Neuronal stem cell (in vitro differentiated cells): ENCODE results near the gene NUDT8.

Source experiments
- DNase-seq: peaks from one replicate; pipeline ENCODE4 v3.0.0-alpha.2; 2013; ENCODE audit warnings: low spot score
- H2AFZ ChIP-seq: one replicate; pipeline ENCODE4 v1.6.1; 2013; ENCODE audit warnings: mild to moderate bottlenecking, low read length, inconsistent platforms
- H2AK5ac ChIP-seq: 2 replicates; pipeline ENCODE4 v1.6.1; 2013; ENCODE audit warnings: low read depth, mild to moderate bottlenecking, inconsistent platforms, low read length, moderate library complexity, mixed read lengths
- H2BK120ac ChIP-seq: 2 replicates; pipeline ENCODE4 v1.6.1; 2013; ENCODE audit warnings: low read depth, mild to moderate bottlenecking, inconsistent platforms, low read length, moderate library complexity, mixed read lengths
- H2BK12ac ChIP-seq: one replicate; pipeline ENCODE4 v1.6.1; 2013; ENCODE audit warnings: low read length, inconsistent platforms
- H2BK15ac ChIP-seq: 2 replicates; pipeline ENCODE4 v1.6.1; 2013; ENCODE audit warnings: mild to moderate bottlenecking, low read length, inconsistent platforms, mixed read lengths
- H2BK5ac ChIP-seq: one replicate; pipeline ENCODE4 v1.6.1; 2013; ENCODE audit warnings: inconsistent platforms, mild to moderate bottlenecking, low read length, moderate library complexity
- H3K14ac ChIP-seq: one replicate; pipeline ENCODE4 v1.6.1; 2013; ENCODE audit warnings: low read length, inconsistent platforms
- H3K18ac ChIP-seq: 2 replicates; pipeline ENCODE4 v1.6.1; 2013; ENCODE audit warnings: low read length, inconsistent platforms
- H3K23ac ChIP-seq: 2 replicates; pipeline ENCODE4 v1.6.1; 2013; ENCODE audit warnings: low read depth, mild to moderate bottlenecking, mixed read lengths, low read length, inconsistent platforms; ENCODE audit not compliant: poor library complexity
- H3K27ac ChIP-seq: replicated peaks from 3 replicates; pipeline ENCODE4 v1.5.1; 2013; ENCODE audit warnings: low read length, inconsistent platforms
- H3K27me3 ChIP-seq, 3 experiments: 2 replicates each; pipeline ENCODE4 v1.6.1; 2013; ENCODE audit warnings: low read length in 3 of 3, mild to moderate bottlenecking in 2 of 3, inconsistent platforms in 1 of 3, low read depth in 1 of 3, mixed read lengths in 1 of 3, moderate library complexity in 1 of 3; ENCODE audit not compliant: control insufficient read depth in 3 of 3, insufficient read depth in 3 of 3
- H3K36me3 ChIP-seq, 2 donors: replicated peaks in 1 of 2; 2 replicates each; pipeline ENCODE4 v1.6.1; 2013; ENCODE audit warnings: low read length in 2 of 2; ENCODE audit not compliant: control insufficient read depth in 2 of 2, insufficient read depth in 2 of 2
- H3K4ac ChIP-seq: 2 replicates; pipeline ENCODE4 v1.6.1; 2013; ENCODE audit warnings: inconsistent platforms, mild to moderate bottlenecking, low read length, moderate library complexity
- H3K4me1 ChIP-seq, 2 donors: 1 replicate in 1 of 2; 2 replicates in 1 of 2; pipeline ENCODE4 v1.6.1; 2013; ENCODE audit warnings: low read length in 2 of 2, low read depth in 1 of 2; ENCODE audit not compliant: control insufficient read depth in 2 of 2, insufficient read depth in 1 of 2
- H3K4me2 ChIP-seq: one replicate; pipeline ENCODE4 v1.6.1; 2013; ENCODE audit warnings: mild to moderate bottlenecking, low read length, inconsistent platforms; ENCODE audit not compliant: insufficient read depth, poor library complexity, severe bottlenecking
- H3K4me3 ChIP-seq, 2 donors: 2 replicates each; pipeline ENCODE4 v1.5.1; 2013; ENCODE audit warnings: low read length in 2 of 2, mild to moderate bottlenecking in 2 of 2, inconsistent platforms in 1 of 2, moderate library complexity in 1 of 2
- H3K79me1 ChIP-seq: one replicate; pipeline ENCODE4 v1.6.1; 2013; ENCODE audit warnings: low read depth, mild to moderate bottlenecking, inconsistent platforms, low read length, moderate library complexity
- H3K9ac ChIP-seq: one replicate; pipeline ENCODE4 v1.6.1; 2013; ENCODE audit warnings: mild to moderate bottlenecking, low read depth, low read length, inconsistent platforms; ENCODE audit not compliant: poor library complexity
- H3K9me3 ChIP-seq, 2 donors: replicated peaks in 1 of 2; 2 replicates each; pipeline versions ENCODE3 to v1.6.1; 2013; ENCODE audit warnings: low read length in 2 of 2, mild to moderate bottlenecking in 2 of 2, inconsistent platforms in 1 of 2, low read depth in 1 of 2, mixed read lengths in 1 of 2, moderate library complexity in 1 of 2; ENCODE audit not compliant: control insufficient read depth in 2 of 2, insufficient read depth in 1 of 2
- H4K8ac ChIP-seq: one replicate; pipeline ENCODE4 v1.6.1; 2013; ENCODE audit warnings: low read depth, mild to moderate bottlenecking, inconsistent platforms, low read length, moderate library complexity
- H4K91ac ChIP-seq: one replicate; pipeline ENCODE4 v1.6.1; 2013; ENCODE audit warnings: low read length, low read depth, mild to moderate bottlenecking, inconsistent platforms; ENCODE audit not compliant: poor library complexity
- WGBS, 2 donors: extraction: QIAGEN DNeasy Blood & Tissue Kit; methylation state at CpG; one replicate each; pipeline ENCODE4 v1.1.7; 2013; ENCODE audit warnings: missing lambda C conversion rate in 2 of 2, mixed read lengths in 1 of 2; ENCODE audit not compliant: insufficient read length in 2 of 2, insufficient replicate concordance in 1 of 2; ENCODE audit errors: extremely low coverage in 2 of 2; 5-methylcytosine and 5-hydroxymethylcytosine counted together

NUDT8 gene

GRCh38 chr11:67606492-67607295 lies 23.0 kb downstream of the NUDT8 start, which contains the start of gene NDUFV1:
TSS of gene NDUFV1 (plus strand) at chr11:67606936. CDS start at chr11:67607005, 69 bp downstream.
- Histone ChIP-seq H3K4me2 (peak within 1 kb of the TSS; percentile 97), H3K36me3 (peaks cover 13 to 35% of the 10 kb centered on the region in 2 donors), H4K91ac (no peak within 1 kb of the TSS), H2AK5ac (peak within 1 kb of the TSS; percentile 93), H2BK15ac (peak within 1 kb of the TSS; percentile 72), H4K8ac (no peak within 1 kb of the TSS), H3K4me3 (peak within 1 kb of the TSS; percentile 98 to 99), H3K14ac (peak within 1 kb of the TSS; percentile 97), H3K9me3 (peaks cover 2 to 5% of the 10 kb centered on the region in 2 donors), H3K79me1 (peaks cover 4% of the 10 kb centered on the region), H3K27me3 (peaks cover 0 to 15% (median 2%) of the 10 kb centered on the region in 3 experiments), H2BK5ac (no peak within 1 kb of the TSS), H3K18ac (peak within 1 kb of the TSS; percentile 88), H3K23ac (peak within 1 kb of the TSS; percentile 98), H3K4me1 (peaks cover 21 to 29% of the 10 kb centered on the region in 2 donors), H3K27ac (peak within 1 kb of the TSS; percentile 30), H3K4ac (no peak within 1 kb of the TSS), H2AFZ (peak within 1 kb of the TSS; percentile 89), H2BK120ac (peak within 1 kb of the TSS; percentile 58), H2BK12ac (no peak within 1 kb of the TSS), H3K9ac (peak within 1 kb of the TSS; percentile 94)
- no CpG with 5 or more reads among the region's 69 CpGs for WGBS, 2 donors
- peak; percentile 96 for DNase-seq

DNA sequence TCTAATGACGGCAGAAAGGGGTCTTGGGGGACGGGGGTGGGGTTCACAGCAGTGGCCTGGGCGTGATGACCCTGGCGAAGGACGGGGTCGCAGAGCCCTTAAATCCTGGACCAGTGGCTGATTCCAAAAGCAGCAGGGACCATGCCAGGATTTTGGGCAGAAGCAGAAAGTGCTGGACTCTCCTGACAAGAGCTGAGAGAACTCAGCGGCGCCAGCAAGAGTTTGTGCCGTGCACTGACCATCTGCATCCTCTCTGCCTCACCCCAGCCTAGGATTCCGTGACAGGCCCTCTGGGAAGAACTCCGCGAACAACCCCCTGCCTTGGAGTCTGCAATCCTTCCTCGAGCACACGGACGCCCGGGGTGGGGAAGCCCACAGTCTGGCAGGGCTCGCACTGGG lies 23.6 kb downstream of the NUDT8 start:
- Histone ChIP-seq H3K23ac (no peak overlapping the region), H2AFZ (peak overlapping the region; percentile 89), H3K4ac (no peak overlapping the region), H3K79me1 (peaks cover 4% of the 10 kb centered on the region), H3K4me3 (peak overlapping the region; percentile 72 to 99), H3K18ac (peak overlapping the region; percentile 86), H3K4me1 (peaks cover 21 to 29% of the 10 kb centered on the region in 2 donors), H3K36me3 (peaks cover 9 to 31% of the 10 kb centered on the region in 2 donors), H2BK15ac (peak overlapping the region; percentile 57), H3K4me2 (peak overlapping the region; percentile 46), H4K91ac (no peak overlapping the region), H2BK120ac (no peak overlapping the region), H2BK12ac (no peak overlapping the region), H2AK5ac (peak overlapping the region; percentile 15), H2BK5ac (no peak overlapping the region), H3K9ac (no peak overlapping the region), H3K9me3 (peaks cover 2 to 5% of the 10 kb centered on the region in 2 donors), H3K27me3 (peaks cover 0 to 15% (median 2%) of the 10 kb centered on the region in 3 experiments), H3K27ac (peak overlapping the region; percentile 30), H4K8ac (no peak overlapping the region), H3K14ac (no peak overlapping the region)
- no CpG with 5 or more reads among the region's 17 CpGs for WGBS, 2 donors
- DNase-seq, result no peak

- Histone ChIP-seq H3K27me3 (peaks cover 0 to 15% (median 2%) of the 10 kb centered on the region in 3 experiments), H3K79me1 (peaks cover 4% of the 10 kb centered on the region), H4K91ac (no peak overlapping the region), H2BK120ac (no peak overlapping the region), H3K4me1 (peaks cover 21 to 29% of the 10 kb centered on the region in 2 donors), H2BK5ac (no peak overlapping the region), H3K4me2 (no peak overlapping the region), H4K8ac (no peak overlapping the region), H3K4ac (no peak overlapping the region), H3K27ac (peak overlapping the region; percentile 25), H3K36me3 (peaks cover 5 to 24% of the 10 kb centered on the region in 2 donors), H2AFZ (peak overlapping the region; percentile 89), H3K9ac (no peak overlapping the region), H3K18ac (peak overlapping the region; percentile 3), H3K9me3 (peaks cover 2 to 5% of the 10 kb centered on the region in 2 donors), H2BK12ac (no peak overlapping the region), H2AK5ac (peak overlapping the region; percentile 15), H2BK15ac (no peak overlapping the region), H3K4me3 (no peak overlapping the region), H3K23ac (no peak overlapping the region), H3K14ac (no peak overlapping the region)
- no CpG with 5 or more reads among the region's 11 CpGs for WGBS, 2 donors
- DNase-seq, result no peak
Observed at GRCh38 chr11:67605231-67606011, 24.3 kb downstream of the NUDT8 start.
